HL-60 (cell line): Measurements from ENCODE around the gene KCNG4.

Experiments used
- DNase-seq, 2 experiments: peaks; one replicate each; pipeline ENCODE4 v3.0.0-alpha.2; 2010 to 2020; ENCODE audit warnings: low read depth in 1 of 2, low spot score in 1 of 2
- H3K27ac ChIP-seq: fragments of 250-450 bp; sonication (Bioruptor Pico); replicated peaks from 2 replicates; pipeline ENCODE4 v1.5.1; 2020; ENCODE audit warnings: mild to moderate bottlenecking, moderate library complexity
- H3K27me3 ChIP-seq: fragments of 250-450 bp; sonication (Bioruptor Pico); 2 replicates; pipeline ENCODE4 v1.5.1; 2021; ENCODE audit warnings: mild to moderate bottlenecking, moderate library complexity; ENCODE audit not compliant: insufficient read depth, poor library complexity, severe bottlenecking
- H3K4me3 ChIP-seq: replicated peaks from 2 replicates; pipeline ENCODE4 v1.5.1; 2011; ENCODE audit warnings: mild to moderate bottlenecking, control low read depth, low read length; ENCODE audit not compliant: insufficient read depth
- CTCF ChIP-seq: IDR thresholded peaks from one replicate; pipeline ENCODE4 v1.5.1; 2011; ENCODE audit warnings: low read length, control low read depth, inconsistent platforms; ENCODE audit not compliant: insufficient read depth
- GABPA ChIP-seq: IDR thresholded peaks from 2 replicates; pipeline ENCODE4 v1.6.1; 2012; ENCODE audit warnings: low read depth
- POLR2AphosphoS5 ChIP-seq: IDR thresholded peaks from 2 replicates; pipeline ENCODE4 v1.6.1; 2012; ENCODE audit warnings: low read depth
- REST ChIP-seq: IDR thresholded peaks from 2 replicates; pipeline ENCODE4 v1.6.1; 2012; ENCODE audit warnings: low read depth; ENCODE audit not compliant: insufficient replicate concordance
- SPI1 ChIP-seq: IDR thresholded peaks from 2 replicates; pipeline ENCODE4 v1.6.1; 2012; ENCODE audit warnings: low read depth, mild to moderate bottlenecking, borderline replicate concordance

The KCNG4 gene

GRCh38 chr16:84246679-84247077 is 6.9 kb upstream of the KCNG4 start:
- no peaks in the 10 kb centered on the region for H3K27me3 ChIP-seq
- no peak overlapping the region for H3K27ac ChIP-seq
- no peak overlapping the region for H3K4me3 ChIP-seq
- DNase-seq = no peak
- TF ChIP-seq CTCF (no peak), REST (no peak), GABPA (no peak), SPI1 (no peak), POLR2AphosphoS5 (no peak)

GRCh38 chr16:84245956-84246678 is 6.3 kb upstream of the KCNG4 start:
- no peak for DNase-seq
- Histone ChIP-seq H3K27me3 (no peaks in the 10 kb centered on the region), H3K27ac (no peak overlapping the region), H3K4me3 (no peak overlapping the region)
- TF ChIP-seq GABPA = no peak
- no peak for TF ChIP-seq CTCF
- TF ChIP-seq SPI1 = no peak

GRCh38 chr16:84244728-84245127 is 4.9 kb upstream of the KCNG4 start:
- DNase-seq = no peak
- TF ChIP-seq GABPA (no peak), REST (no peak), POLR2AphosphoS5 (no peak), CTCF (no peak), SPI1 (no peak)
- Histone ChIP-seq H3K27ac (no peak overlapping the region), H3K27me3 (no peaks in the 10 kb centered on the region), H3K4me3 (no peak overlapping the region)

GRCh38 chr16:84243732-84244131 is 3.9 kb upstream of the KCNG4 start:
- DNase-seq = no peak
- Histone ChIP-seq H3K27me3 (no peaks in the 10 kb centered on the region), H3K4me3 (no peak overlapping the region), H3K27ac (no peak overlapping the region)
- TF ChIP-seq REST = no peak
- TF ChIP-seq SPI1 = no peak
- no peak for TF ChIP-seq POLR2AphosphoS5
- no peak for TF ChIP-seq CTCF
- no peak for TF ChIP-seq GABPA
